Measurements from ENCODE around the gene PAWR. TPM values are rescaled to one million over a fixed set of nuclear protein-coding genes. Genes with fewer than 3 reads are reported as not detected.

PAWR gene
- total and polyA plus RNA-seq, 2 of the 13 experiments (the other 11 are each of a cell fraction or from before 2014, with no cell fraction given) = 29.1 to 36.1 TPM

GRCh38 chr12:79662046-79662811 lies 28.5 kb downstream of the PAWR start:
- DNase-seq (ENCODE audit: low spot score) (peak; percentile 84), FAIRE-seq (peak; percentile 56), ATAC-seq (peak; percentile 82)
- peaks cover 88% of the 10 kb centered on the region for H3K79me2 ChIP-seq (ENCODE audit: insufficient read depth, low read length)
- no peak overlapping the region for H2AFZ ChIP-seq (ENCODE audit: low read length)
- in situ Hi-C loops (cut with HindIII; ENCODE audit: extremely low pct_ligation_motif_present, low pct_unique_long_range_greater_than_20kb) (no loop called here), intact Hi-C loops (cut with micrococcal nuclease; ENCODE audit: unreplicated experiment) (loop anchor here (2.0 kb wide), 1 partner anchor 23 kb away; no protein-coding TSS in a partner anchor)
- H3K4me2 ChIP-seq (ENCODE audit: low read depth, low read length) = no peak overlapping the region
- WGBS (ENCODE audit: low lambda C conversion rate) = 76% methylated on average over 1 of the region's 1 CpG
- CTCF ChIA-PET (ENCODE audit: low intra/inter-chr PET ratio, low total read pairs) = no interaction called here
- no TSS peak for BruUV-seq (replicated peaks)
- POLR2A ChIA-PET = interaction anchor here (0.6 to 1.5 kb wide), 4 partner anchors 22 to 303 kb away, joined by 3 to 4 read pairs (median 4); partner anchors contain the start of gene PAWR
- H3K9me3 ChIP-seq (ENCODE audit: low read length) = no peaks in the 10 kb centered on the region
- H3K36me3 ChIP-seq (replicated peaks in 1 of 2; ENCODE audit: control insufficient read depth in 1 of 2, insufficient read depth in 2 of 2, low read length in 2 of 2) = peaks cover 3 to 8% of the 10 kb centered on the region in 2 experiments; a peak in 4 of 5 replicates
- H3K27ac ChIP-seq (ENCODE audit: extremely low read length, insufficient read depth, low read length) = peak overlapping the region; percentile 36
- no peak overlapping the region for H3K9ac ChIP-seq (ENCODE audit: insufficient read depth, low read depth, low read length)
- peaks cover 32% of the 10 kb centered on the region for H3K4me1 ChIP-seq (ENCODE audit: insufficient read depth, low read length)
- H4K20me1 ChIP-seq (ENCODE audit: insufficient read depth, low read length) = peaks cover 47% of the 10 kb centered on the region
- no peak overlapping the region for H3K4me3 ChIP-seq (replicated peaks in 1 of 3; ENCODE audit: insufficient read depth in 1 of 3, low read depth in 2 of 3, low read length in 3 of 3)
- H3K27me3 ChIP-seq (ENCODE audit: control insufficient read depth in 1 of 2, insufficient read depth in 2 of 2, low read length in 2 of 2) = no peaks in the 10 kb centered on the region
- TF ChIP-seq BRD4 (CRISPR knock-in tag; IDR thresholded peaks at IDR 0.05) (no peak), RCOR2 (CRISPR knock-in tag; IDR thresholded peaks at IDR 0.05) (no peak), CBX5 (CRISPR knock-in tag; IDR thresholded peaks at IDR 0.05; ENCODE audit: borderline replicate concordance) (no peak), ZGPAT (CRISPR knock-in tag; IDR thresholded peaks at IDR 0.05) (peak; percentile 28; the same call in 1 of the 2 replicates), NR2F6 (IDR thresholded peaks at IDR 0.05) (no peak), NR2F6 (CRISPR knock-in tag; IDR thresholded peaks at IDR 0.05) (0 out of 2 replicates have a peak, but pooled peaks have one; percentile 13), ZNF598 (CRISPR knock-in tag; IDR thresholded peaks at IDR 0.05; ENCODE audit: borderline replicate concordance) (no peak), ARID5B (CRISPR knock-in tag; IDR thresholded peaks at IDR 0.05) (peak; percentile 51; the same call in 1 of the 2 replicates), TARDBP (CRISPR knock-in tag; IDR thresholded peaks at IDR 0.05) (no peak), YEATS4 (CRISPR knock-in tag; IDR thresholded peaks at IDR 0.05; ENCODE audit: borderline replicate concordance) (no peak), ETS1 (CRISPR knock-in tag; IDR thresholded peaks at IDR 0.05) (no peak), ZFP82 (CRISPR knock-in tag; IDR thresholded peaks at IDR 0.05; ENCODE audit: borderline replicate concordance) (no peak), ZNF737 (CRISPR knock-in tag; IDR thresholded peaks at IDR 0.05; ENCODE audit: borderline replicate concordance) (no peak), ZNF720 (CRISPR knock-in tag; IDR thresholded peaks at IDR 0.05) (no peak), ZNF770 (CRISPR knock-in tag; IDR thresholded peaks at IDR 0.05) (no peak), FOXA3 (CRISPR knock-in tag; IDR thresholded peaks at IDR 0.05) (peak; percentile 31; the same call in 1 of the 2 replicates)
